Nephron (organoid): Measurements from ENCODE around the gene EBLN2.

Source experiments
- H3K27ac Mint-ChIP-seq, 3 experiments: 2 replicates each; pipeline ENCODE4 v1.8.0; 2020; ENCODE audit warnings: mixed read lengths in 3 of 3, mild to moderate bottlenecking in 2 of 3, moderate library complexity in 1 of 3
- H3K27me3 Mint-ChIP-seq: 2 replicates; pipeline ENCODE4 v1.8.0; 2021; ENCODE audit warnings: low read depth, mild to moderate bottlenecking, moderate library complexity, mixed read lengths
- H3K36me3 Mint-ChIP-seq: 2 replicates; pipeline ENCODE4 v1.8.0; 2020; ENCODE audit warnings: low read depth, mixed read lengths
- H3K4me1 Mint-ChIP-seq: 2 replicates; pipeline ENCODE4 v1.8.0; 2020; ENCODE audit warnings: mixed read lengths
- H3K4me3 Mint-ChIP-seq, 3 experiments: 2 replicates each; pipeline ENCODE4 v1.8.0; 2020; ENCODE audit warnings: mild to moderate bottlenecking in 3 of 3, mixed read lengths in 3 of 3, moderate library complexity in 2 of 3
- H3K9me3 Mint-ChIP-seq: 2 replicates; pipeline ENCODE4 v1.8.0; 2020; ENCODE audit warnings: mixed read lengths
- TF ChIP-seq, protein P1 (sequence below), 3 experiments: fragments of 200-600 bp; sonication (generic); IDR thresholded peaks; one replicate each; pipeline ENCODE4 v1.5.0; 2021; ENCODE audit warnings: antibody characterized with exemption in 3 of 3; ENCODE audit not compliant: unreplicated experiment in 3 of 3

Gene EBLN2

DNA sequence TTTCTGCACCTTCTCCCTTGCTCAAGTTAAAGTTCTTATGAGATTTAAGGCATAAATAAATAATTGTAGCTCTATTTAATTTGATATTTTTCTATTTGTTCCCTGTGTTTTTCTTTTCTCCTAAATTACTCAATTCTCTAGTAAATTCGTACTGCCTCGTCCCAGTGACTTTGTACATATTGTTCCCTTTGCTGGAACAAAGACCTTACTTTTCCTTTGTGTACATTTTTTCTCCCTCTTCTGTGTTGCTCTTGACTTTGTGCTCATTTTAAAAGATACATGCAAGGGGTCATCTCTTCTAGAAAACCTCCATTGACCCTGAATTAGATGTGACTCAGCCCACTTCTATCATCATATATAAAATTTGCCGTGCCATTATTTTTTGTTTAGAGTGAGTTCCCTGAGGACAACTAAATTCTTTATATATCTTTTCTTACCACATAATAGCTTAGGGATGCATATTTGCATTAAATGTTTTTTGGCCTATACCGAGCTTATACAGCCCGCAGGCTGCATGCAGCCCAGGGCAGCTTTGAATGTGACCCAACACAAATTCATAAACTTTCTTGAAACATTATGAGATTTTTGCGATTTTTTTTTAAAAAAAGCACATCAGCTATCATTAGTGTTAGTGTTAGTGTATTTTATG, 35.2 kb upstream of the EBLN2 start:
- H3K9me3 Mint-ChIP-seq = no peaks in the 10 kb centered on the region
- TF ChIP-seq, protein P1, sequence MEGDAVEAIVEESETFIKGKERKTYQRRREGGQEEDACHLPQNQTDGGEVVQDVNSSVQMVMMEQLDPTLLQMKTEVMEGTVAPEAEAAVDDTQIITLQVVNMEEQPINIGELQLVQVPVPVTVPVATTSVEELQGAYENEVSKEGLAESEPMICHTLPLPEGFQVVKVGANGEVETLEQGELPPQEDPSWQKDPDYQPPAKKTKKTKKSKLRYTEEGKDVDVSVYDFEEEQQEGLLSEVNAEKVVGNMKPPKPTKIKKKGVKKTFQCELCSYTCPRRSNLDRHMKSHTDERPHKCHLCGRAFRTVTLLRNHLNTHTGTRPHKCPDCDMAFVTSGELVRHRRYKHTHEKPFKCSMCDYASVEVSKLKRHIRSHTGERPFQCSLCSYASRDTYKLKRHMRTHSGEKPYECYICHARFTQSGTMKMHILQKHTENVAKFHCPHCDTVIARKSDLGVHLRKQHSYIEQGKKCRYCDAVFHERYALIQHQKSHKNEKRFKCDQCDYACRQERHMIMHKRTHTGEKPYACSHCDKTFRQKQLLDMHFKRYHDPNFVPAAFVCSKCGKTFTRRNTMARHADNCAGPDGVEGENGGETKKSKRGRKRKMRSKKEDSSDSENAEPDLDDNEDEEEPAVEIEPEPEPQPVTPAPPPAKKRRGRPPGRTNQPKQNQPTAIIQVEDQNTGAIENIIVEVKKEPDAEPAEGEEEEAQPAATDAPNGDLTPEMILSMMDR (IDR thresholded peaks at IDR 0.05; ENCODE audit: unreplicated experiment in 3 of 3) = no peak
- peak overlapping the region in 1 of 3 experiments; percentile 10 for H3K27ac Mint-ChIP-seq
- no peaks in the 10 kb centered on the region for H3K27me3 Mint-ChIP-seq
- peaks cover 30% of the 10 kb centered on the region for H3K36me3 Mint-ChIP-seq
- peaks cover 36% of the 10 kb centered on the region for H3K4me1 Mint-ChIP-seq
- no peak overlapping the region for H3K4me3 Mint-ChIP-seq

DNA sequence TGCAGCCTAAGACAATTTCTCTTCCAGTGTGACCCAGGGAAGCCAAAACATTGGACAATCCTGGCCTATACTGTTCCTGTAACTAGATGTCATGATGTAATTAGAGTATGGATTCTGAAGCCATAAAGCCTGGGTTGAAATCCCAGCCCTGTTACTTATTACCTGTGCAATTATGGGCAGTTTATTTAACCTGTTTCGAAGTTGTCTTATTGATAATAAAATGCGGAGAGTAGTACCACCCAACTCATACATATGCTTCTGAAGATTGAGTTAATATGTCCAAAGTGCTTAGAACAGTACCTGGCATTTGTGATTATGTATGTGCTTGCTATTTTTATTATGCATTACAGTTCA, 34.7 kb upstream of the EBLN2 start:
- TF ChIP-seq, protein P1 (IDR thresholded peaks at IDR 0.05; ENCODE audit: unreplicated experiment in 3 of 3) = no peak
- no peaks in the 10 kb centered on the region for H3K9me3 Mint-ChIP-seq
- no peak overlapping the region for H3K4me3 Mint-ChIP-seq
- H3K27ac Mint-ChIP-seq = peak overlapping the region in 1 of 3 experiments; percentile 10
- peaks cover 36% of the 10 kb centered on the region for H3K4me1 Mint-ChIP-seq
- H3K27me3 Mint-ChIP-seq = no peaks in the 10 kb centered on the region
- peaks cover 30% of the 10 kb centered on the region for H3K36me3 Mint-ChIP-seq

DNA sequence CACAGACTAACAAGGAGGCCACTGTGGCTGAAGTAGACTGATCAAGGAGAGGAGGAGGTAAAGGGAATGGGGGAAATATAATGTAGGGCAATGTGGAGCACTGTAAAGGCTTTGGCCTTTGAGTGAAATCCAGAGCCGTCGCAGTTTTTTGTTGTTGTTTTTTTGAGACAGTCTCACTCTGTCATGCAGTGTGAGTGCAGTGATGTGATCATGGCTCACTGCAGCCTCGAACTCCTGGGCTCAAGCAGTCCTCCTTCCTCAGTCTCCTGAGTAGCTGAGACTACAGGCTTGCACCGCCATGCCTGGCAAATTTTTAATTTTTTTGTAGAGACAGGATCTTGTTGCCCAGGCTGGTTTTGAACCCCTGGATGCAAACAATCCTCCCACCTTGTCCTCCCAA, 32.7 kb upstream of the EBLN2 start:
- Mint-ChIP-seq H3K9me3 (no peaks in the 10 kb centered on the region), H3K4me3 (no peak overlapping the region), H3K36me3 (peaks cover 37% of the 10 kb centered on the region), H3K27me3 (no peaks in the 10 kb centered on the region), H3K27ac (peak overlapping the region in 1 of 3 experiments; percentile 23), H3K4me1 (peaks cover 35% of the 10 kb centered on the region)
- TF ChIP-seq, protein P1 (IDR thresholded peaks at IDR 0.05; ENCODE audit: unreplicated experiment in 3 of 3) = no peak

DNA sequence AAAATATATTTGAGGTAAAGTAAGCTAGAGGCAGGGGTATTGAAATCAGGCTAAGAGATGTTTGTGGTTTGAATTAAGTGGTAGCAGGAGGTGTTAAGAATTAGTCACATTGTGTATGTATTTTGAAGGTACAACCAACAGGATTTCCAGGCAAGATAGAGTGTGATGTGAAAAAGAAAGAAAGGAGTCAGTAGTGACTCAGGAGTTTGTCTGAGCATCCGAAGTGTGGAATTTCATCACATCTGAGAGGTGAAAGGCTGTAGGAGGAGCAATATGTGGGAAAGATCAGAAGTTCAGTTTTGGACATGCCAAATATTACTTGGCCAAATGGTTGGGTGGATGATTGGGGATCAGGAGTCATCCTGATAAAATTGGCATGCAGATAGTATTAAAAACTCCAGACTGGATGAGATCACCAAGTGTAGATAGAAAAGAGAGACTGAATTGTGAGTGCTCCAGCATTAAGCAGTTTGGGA, 32.1 kb upstream of the EBLN2 start:
- TF ChIP-seq, protein P1 (IDR thresholded peaks at IDR 0.05; ENCODE audit: unreplicated experiment in 3 of 3) = no peak
- H3K27me3 Mint-ChIP-seq = no peaks in the 10 kb centered on the region
- H3K4me1 Mint-ChIP-seq = peaks cover 35% of the 10 kb centered on the region
- peak overlapping the region; percentile 0 to 23 (median 3) for H3K27ac Mint-ChIP-seq
- H3K36me3 Mint-ChIP-seq = peaks cover 37% of the 10 kb centered on the region
- H3K4me3 Mint-ChIP-seq = no peak overlapping the region
- no peaks in the 10 kb centered on the region for H3K9me3 Mint-ChIP-seq

DNA sequence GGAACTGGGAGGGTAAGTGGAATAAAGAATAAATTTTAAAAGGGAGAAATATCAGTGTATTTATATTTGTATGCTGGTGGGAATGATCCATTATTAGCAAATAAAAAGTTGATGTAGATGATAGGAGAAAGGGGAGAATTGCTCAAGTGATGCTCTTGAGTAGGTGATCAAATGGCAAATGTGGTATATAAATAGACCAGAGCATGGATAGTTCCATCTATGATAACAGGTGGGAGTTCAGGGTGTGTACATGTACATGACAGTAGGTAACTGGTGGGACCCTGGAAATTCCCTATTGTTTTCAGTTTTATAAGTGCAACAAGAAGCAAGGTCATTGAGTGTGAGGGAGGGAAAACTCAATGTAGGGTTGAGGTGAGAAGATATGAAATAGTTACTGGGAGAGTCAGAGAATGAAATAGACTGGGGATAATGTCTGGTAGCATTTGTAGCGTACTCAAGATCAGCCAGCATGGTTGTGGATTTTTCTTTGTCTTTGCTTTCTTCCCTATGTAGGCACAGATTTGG, 31.3 kb upstream of the EBLN2 start:
- TF ChIP-seq, protein P1 (IDR thresholded peaks at IDR 0.05; ENCODE audit: unreplicated experiment in 3 of 3) = no peak
- no peaks in the 10 kb centered on the region for H3K27me3 Mint-ChIP-seq
- peaks cover 30% of the 10 kb centered on the region for H3K4me1 Mint-ChIP-seq
- no peak overlapping the region for H3K4me3 Mint-ChIP-seq
- H3K27ac Mint-ChIP-seq = peak overlapping the region in 2 of 3 experiments; percentile 3 to 23
- H3K9me3 Mint-ChIP-seq = no peaks in the 10 kb centered on the region
- peaks cover 43% of the 10 kb centered on the region for H3K36me3 Mint-ChIP-seq
